ENCODE measurements around the gene MEGF6. TPM values are rescaled to one million over a fixed set of nuclear protein-coding genes. Genes with fewer than 3 reads are reported as not detected.

The MEGF6 gene
- total and polyA plus RNA-seq, 2 of the 8 experiments (the other 6 are each of a cell fraction or from before 2014, with no cell fraction given): 4.1 to 14.8 TPM

DNA sequence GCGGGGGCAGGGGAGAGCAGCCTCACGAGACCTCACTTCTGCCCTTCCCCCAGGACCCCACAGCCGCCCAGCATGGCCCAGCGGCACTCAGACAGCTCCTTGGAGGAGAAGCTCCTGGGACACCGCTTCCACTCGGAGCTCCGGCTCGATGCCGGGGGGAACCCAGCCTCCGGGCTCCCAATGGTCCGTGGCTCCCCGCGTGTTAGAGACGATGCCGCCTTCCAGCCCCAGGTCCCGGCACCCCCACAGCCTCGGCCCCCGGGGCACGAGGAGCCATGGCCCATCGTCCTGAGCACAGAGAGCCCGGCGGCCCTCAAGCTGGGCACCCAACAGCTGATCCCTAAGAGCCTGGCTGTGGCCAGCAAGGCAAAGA is 148.3 kb downstream of the MEGF6 start:
- 94% methylated on average over 9 of the region's 22 CpGs; no CpG with 5 or more reads in 1 of the 2 experiments for WGBS, 2 experiments (ENCODE audit: extremely low coverage in 1 of 2, insufficient coverage in 1 of 2, insufficient read length in 1 of 2, insufficient replicate concordance in 2 of 2, low coverage in 1 of 2, low lambda C conversion rate in 2 of 2, missing lambda C conversion rate in 1 of 2)

More for the DNA sequence above, 148.3 kb downstream of the MEGF6 start:
- FAIRE-seq (no peak), DNase-seq (ENCODE audit: low read depth in 1 of 2, low spot score in 2 of 2) (no peak)
- Histone ChIP-seq H3K9ac (replicated peaks in 1 of 4; ENCODE audit: extremely low read depth in 1 of 4, low read depth in 3 of 4, low read length in 3 of 4) (no peak overlapping the region), H3K4me1 (replicated peaks in 1 of 4; ENCODE audit: control insufficient read depth in 3 of 4, insufficient read depth in 4 of 4, low read length in 3 of 4) (peaks cover 0 to 1% (median under 1%) of the 10 kb centered on the region in 4 experiments; a peak in 1 of 7 replicates), H3K4me3 (ENCODE audit: extremely low read depth in 1 of 4, insufficient read depth in 2 of 4, low read depth in 3 of 4, low read length in 4 of 4) (no peak overlapping the region), H2BK12ac (ENCODE audit: low read depth, low read length) (no peak overlapping the region), H3K56ac (replicated peaks; ENCODE audit: insufficient read length, low read depth, low read length) (no peak overlapping the region), H3K23ac (ENCODE audit: insufficient read length) (no peak overlapping the region), H3K4ac (replicated peaks; ENCODE audit: insufficient read length, low read depth, low read length) (no peak overlapping the region), H4K8ac (ENCODE audit: extremely low read depth, insufficient read depth, low read length) (0 out of 2 replicates have a peak overlapping the region, but pooled peaks have one; percentile 44), H2BK15ac (ENCODE audit: low read length) (no peak overlapping the region), H3K14ac (ENCODE audit: insufficient read length) (no peak overlapping the region), H3K36me3 (ENCODE audit: control insufficient read depth in 2 of 4, insufficient read depth in 4 of 4, low read length in 3 of 4) (no peaks in the 10 kb centered on the region), H4K91ac (replicated peaks; ENCODE audit: insufficient read length, low read length) (no peak overlapping the region), H4K20me1 (replicated peaks in 1 of 2; ENCODE audit: control insufficient read depth in 1 of 2, insufficient read depth in 2 of 2, low read length in 2 of 2) (peaks cover 0 to 10% of the 10 kb centered on the region in 2 experiments), H3K9me3 (ENCODE audit: insufficient read depth in 2 of 2, low read depth in 1 of 2, low read length in 1 of 2) (no peaks in the 10 kb centered on the region), H3K27me3 (replicated peaks in 1 of 4; ENCODE audit: control insufficient read depth in 3 of 4, extremely low read depth in 1 of 4, insufficient read depth in 3 of 4, low read length in 3 of 4) (no peaks in the 10 kb centered on the region), H3K4me2 (ENCODE audit: insufficient read depth in 1 of 2, low read depth in 2 of 2, low read length in 2 of 2) (no peak overlapping the region), H3K27ac (ENCODE audit: low read depth, low read length) (no peak overlapping the region), H3K79me2 (ENCODE audit: control insufficient read depth in 1 of 2, insufficient read depth in 2 of 2, low read length in 2 of 2) (no peaks in the 10 kb centered on the region), H2AK5ac (ENCODE audit: low read depth, low read length) (no peak overlapping the region), H2AFZ (ENCODE audit: low read length) (no peak overlapping the region), H3K79me1 (ENCODE audit: low read depth, low read length) (peaks cover 5% of the 10 kb centered on the region; the same call in 1 of the 2 replicates), H2BK120ac (replicated peaks; ENCODE audit: low read depth, low read length) (no peak overlapping the region), H2BK5ac (ENCODE audit: low read depth, low read length) (0 out of 2 replicates have a peak overlapping the region, but pooled peaks have one; percentile 44), H4K5ac (ENCODE audit: insufficient read length, low read depth, low read length) (no peak overlapping the region), H3K23me2 (ENCODE audit: low read depth, low read length) (no peaks in the 10 kb centered on the region), H3K18ac (ENCODE audit: extremely low read depth, low read length) (no peak overlapping the region), H2BK20ac (ENCODE audit: low read length) (no peak overlapping the region)
- CTCF ChIA-PET (ENCODE audit: partially characterized antibody): interaction anchor here (0.7 to 2.8 kb wide), 10 partner anchors 9 to 176 kb away, joined by 3 to 25 read pairs (median 3); no protein-coding TSS in a partner anchor
- TF ChIP-seq CBX8 (IDR thresholded peaks at IDR 0.05; ENCODE audit: borderline replicate concordance, low read depth, low read length): no peak
- TF ChIP-seq CBX5 (IDR thresholded peaks at IDR 0.05; ENCODE audit: low read depth, low read length): no peak
- TF ChIP-seq TEAD4 (IDR thresholded peaks at IDR 0.05; ENCODE audit: low read depth, low read length): no peak
- no peak for TF ChIP-seq KDM5A (IDR thresholded peaks at IDR 0.05; ENCODE audit: low read length)
- TF ChIP-seq ATF2 (IDR thresholded peaks at IDR 0.05; ENCODE audit: low read length): no peak
- no peak for TF ChIP-seq PHF8 (conservative IDR thresholded peaks at IDR 0.05; ENCODE audit: low read depth, low read length)
- no peak for TF ChIP-seq GABPA (IDR thresholded peaks at IDR 0.05; ENCODE audit: borderline replicate concordance, insufficient read depth, low read length)
- no peak for TF ChIP-seq TAF7 (optimal IDR thresholded peaks at IDR 0.05; ENCODE audit: borderline replicate concordance, low read depth, low read length)
- TF ChIP-seq TCF12 (IDR thresholded peaks at IDR 0.05; ENCODE audit: low read depth, low read length): no peak
- POLR2A ChIA-PET (ENCODE audit: partially characterized antibody): interaction anchor here (1.0 to 1.6 kb wide), 2 partner anchors 9 to 10 kb away, joined by 4 to 9 read pairs; no protein-coding TSS in a partner anchor

Data from H1 (cell line).